NCI-H128 (cell line): Measurements from ENCODE around the gene PIK3R1.

Source experiments
- DNase-seq: peaks from one replicate; lab custom pipeline; 2025; ENCODE audit not compliant: unreplicated experiment; lab: John Stamatoyannopoulos, UW

The PIK3R1 gene

GRCh38 chr5:68348447-68349222 lies 133.1 kb downstream of the PIK3R1 start:
- DNase-seq: no peak

GRCh38 chr5:68350176-68350575 lies 134.6 kb downstream of the PIK3R1 start:
- DNase-seq: no peak
